GM21360 (cell line): ENCODE data around the gene ABCA12.
A peak's percentile ranks its signal among the peaks of the same experiment; 100 is the strongest.

Experiments
- ATAC-seq: cut with Tn5 transposase; IDR thresholded peaks from one replicate; pipeline ENCODE4 v1.9.1; 2021; ENCODE audit warnings: mild to moderate bottlenecking, moderate library complexity; ENCODE audit not compliant: unreplicated experiment

ABCA12 gene

DNA sequence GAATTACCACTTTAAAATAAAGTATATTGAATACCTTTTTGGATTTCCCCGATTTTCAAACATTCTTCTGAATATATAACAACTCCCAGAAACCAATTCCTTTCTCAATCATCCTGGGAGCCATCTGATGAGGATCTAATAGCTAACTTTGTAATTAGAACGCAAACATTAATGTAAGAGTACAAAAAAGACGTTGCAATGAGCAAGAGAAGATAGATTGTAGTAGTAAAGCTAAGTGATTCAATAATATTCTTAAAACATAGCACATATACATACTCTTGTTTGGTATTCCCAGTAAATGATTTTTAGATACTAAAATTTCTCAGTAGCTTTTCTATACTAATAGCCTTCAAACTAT is 1.1 kb downstream of the ABCA12 start:
- no peak for ATAC-seq

GRCh38 chr2:215136669-215137328 is 1.6 kb downstream of the ABCA12 start:
- ATAC-seq = peak; percentile 45

DNA sequence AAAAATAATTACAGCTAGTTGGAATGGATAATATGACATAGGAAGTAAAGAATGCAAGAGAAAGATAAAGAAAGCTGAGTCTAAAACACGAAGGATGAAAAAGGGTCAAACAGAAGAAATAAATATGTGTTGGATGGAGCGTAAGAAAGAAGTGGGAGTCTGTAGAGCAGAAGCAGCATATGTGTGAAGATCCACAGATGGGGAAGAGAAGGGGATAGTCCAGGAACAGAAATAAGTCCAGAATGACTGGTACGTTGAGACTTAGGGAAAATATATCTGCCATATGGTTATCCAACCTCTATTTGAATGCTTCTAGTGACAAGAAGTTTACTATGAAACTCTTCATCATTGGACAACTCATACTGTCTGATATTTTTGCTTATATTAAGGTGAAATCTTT is 18.0 kb downstream of the ABCA12 start:
- no peak for ATAC-seq

GRCh38 chr2:215119847-215120246 is 18.6 kb downstream of the ABCA12 start:
- ATAC-seq = no peak

- ATAC-seq = no peak
Measured at GRCh38 chr2:215110918-215111317, 27.5 kb downstream of the ABCA12 start.

- ATAC-seq = no peak
Measured at GRCh38 chr2:215107216-215108056, 31.0 kb downstream of the ABCA12 start.

DNA sequence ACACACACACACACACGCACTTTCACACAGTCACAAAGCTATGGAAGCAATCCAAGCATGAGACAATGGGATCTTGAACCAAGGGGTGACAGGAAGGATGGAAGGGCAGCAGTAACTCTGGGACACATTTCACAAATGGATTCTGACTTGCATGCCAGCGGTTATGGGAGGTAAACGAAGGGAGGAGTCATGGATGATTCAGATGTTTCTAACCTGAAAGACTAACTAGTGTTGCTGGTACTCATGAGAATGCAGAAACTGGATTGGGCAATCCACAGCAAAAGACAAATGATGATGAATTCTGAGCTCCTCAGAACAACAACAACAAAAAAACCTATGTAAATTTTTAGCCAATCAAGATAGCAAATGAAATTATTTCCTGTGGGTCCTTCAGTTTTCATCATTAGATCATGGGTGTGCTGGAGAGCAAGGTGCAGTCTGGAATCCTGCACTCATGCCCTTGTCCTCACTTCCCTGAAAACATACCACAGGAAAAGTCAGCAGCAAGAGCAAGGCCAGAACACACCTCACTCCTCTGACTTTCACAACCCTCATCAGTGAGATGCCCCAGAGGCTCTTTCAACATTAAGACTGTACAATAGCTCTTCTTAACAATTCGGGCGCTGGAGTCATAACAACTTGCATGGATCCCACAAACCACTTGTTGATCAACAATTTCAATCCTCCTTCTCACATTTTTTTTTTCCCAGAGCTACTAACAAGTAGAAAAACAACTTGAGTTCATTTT is 32.6 kb downstream of the ABCA12 start:
- no peak for ATAC-seq

- ATAC-seq = no peak
Measured at GRCh38 chr2:215104226-215104625, 34.2 kb downstream of the ABCA12 start.

GRCh38 chr2:215098875-215099274 is 39.6 kb downstream of the ABCA12 start:
- ATAC-seq = no peak

- no peak for ATAC-seq
Measured at GRCh38 chr2:215084080-215084479, 54.3 kb downstream of the ABCA12 start.

- ATAC-seq = no peak
Measured at GRCh38 chr2:215083146-215083545, 55.3 kb downstream of the ABCA12 start.

GRCh38 chr2:215082446-215082845 is 56.0 kb downstream of the ABCA12 start:
- no peak for ATAC-seq

DNA sequence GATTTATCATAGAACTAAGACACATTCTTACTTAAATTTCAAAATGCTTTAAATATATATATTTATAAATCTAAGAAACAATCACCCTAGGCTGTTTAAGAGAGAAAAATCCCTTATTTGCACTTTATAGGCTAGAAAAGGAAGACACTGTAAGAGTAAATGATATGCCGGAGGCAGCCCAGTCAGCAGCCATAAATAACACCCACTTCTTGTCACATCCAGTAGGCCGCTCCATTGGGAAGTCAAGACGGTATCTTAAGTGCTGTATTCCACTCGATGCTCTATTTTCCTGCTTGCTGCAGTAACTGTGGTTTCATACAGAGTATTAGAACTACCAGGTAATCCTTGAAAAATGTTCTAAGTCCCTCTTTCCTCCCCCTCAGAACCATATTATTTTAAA is 57.9 kb downstream of the ABCA12 start:
- ATAC-seq = no peak

- no peak for ATAC-seq
Measured at GRCh38 chr2:215071676-215072075, 66.8 kb downstream of the ABCA12 start.

DNA sequence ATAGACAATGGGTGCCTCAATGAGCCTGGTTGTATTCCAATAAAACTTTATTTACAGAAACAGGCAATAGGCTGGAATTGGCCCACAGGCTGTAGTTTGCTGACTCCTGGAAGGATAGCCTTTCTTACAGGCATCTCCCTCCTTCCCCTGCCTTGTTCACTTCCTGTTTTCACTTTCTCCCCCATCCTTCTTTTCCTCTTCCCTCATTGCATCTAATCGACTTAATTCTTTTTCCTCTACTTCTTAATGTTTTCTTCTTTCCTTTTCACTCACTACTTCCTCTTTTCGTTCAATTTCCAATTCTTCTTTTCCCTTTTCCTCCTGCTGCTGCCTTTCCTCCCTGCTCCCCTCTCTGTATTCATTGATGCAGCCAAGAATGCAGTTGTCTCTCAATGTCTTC is 70.0 kb downstream of the ABCA12 start:
- ATAC-seq = no peak

DNA sequence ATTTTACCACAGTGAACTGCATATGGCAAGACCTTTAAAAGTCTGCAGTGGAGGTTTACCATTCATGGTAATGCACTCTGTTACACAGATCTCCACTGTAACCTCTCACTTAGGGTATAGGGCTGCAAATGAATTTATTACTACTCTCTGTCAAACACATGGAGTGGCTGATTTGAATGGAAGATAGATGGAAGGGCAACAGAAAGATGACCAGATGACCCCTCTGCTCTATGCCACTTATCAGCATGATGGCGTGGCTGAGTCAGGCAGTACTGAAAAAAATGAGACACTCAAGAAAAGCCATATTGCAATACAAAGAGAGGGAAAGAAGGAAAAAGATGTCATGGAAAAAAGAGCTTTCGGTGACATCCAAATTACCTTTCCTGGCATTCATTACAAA is 72.3 kb downstream of the ABCA12 start:
- no peak for ATAC-seq

- no peak for ATAC-seq
Measured at GRCh38 chr2:215063526-215063925, 74.9 kb downstream of the ABCA12 start.

DNA sequence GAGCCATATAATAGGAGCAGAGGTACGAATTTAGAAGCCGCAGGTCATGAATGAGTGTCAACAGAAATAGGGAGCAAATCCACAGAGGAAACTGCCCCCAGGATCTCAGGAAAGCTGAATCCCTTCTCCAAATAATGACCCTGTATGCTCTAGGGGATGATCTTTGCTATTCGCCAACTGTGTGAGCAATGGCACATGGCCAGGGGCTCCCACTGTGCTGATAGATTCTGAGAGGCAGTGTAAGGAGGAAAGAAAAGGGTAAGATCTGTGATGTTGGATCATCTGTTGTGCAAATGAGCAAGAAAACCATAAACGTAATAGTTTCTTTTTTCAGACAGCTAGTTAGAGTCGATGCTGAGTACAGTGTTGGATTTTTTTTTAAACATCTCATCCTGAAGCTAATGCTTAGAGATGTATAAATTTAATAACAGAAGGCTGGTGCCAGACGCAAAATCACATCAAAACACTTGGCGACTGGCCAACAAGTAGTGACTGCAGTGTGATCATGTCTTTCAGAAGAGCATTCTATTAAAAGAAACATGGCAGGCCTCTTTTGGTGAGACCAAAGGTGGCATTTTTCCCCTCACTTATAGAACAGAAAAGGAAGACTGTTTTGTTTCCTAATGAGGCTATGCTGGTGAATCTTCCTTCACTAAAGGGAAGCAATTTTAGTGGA is 77.4 kb downstream of the ABCA12 start:
- no peak for ATAC-seq

DNA sequence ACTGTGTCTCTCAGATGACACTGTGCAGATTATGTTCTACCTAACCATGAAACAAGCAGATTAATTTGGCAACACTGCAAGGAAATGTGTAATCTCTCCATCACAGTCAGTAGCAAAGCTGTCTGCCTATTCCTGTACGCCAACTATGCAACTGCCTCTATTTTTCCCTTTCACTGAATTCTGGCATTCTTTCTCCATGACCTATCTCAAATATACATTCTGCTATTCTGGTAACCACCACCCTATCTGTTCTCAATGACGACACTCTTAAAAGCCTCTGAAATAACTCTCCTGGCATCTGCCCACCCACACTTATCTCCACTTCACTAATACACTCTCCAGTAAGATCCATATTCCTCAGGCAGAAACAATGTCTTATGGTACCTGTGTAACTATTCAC is 78.7 kb downstream of the ABCA12 start:
- ATAC-seq = no peak

GRCh38 chr2:215055891-215056290 is 82.5 kb downstream of the ABCA12 start:
- ATAC-seq = no peak

GRCh38 chr2:215052810-215053209 is 85.6 kb downstream of the ABCA12 start:
- no peak for ATAC-seq
